NCI-H82 treated with DMSO at 0.1 percent for 48 hours (cell line): ENCODE measurements around the gene KCTD19.

Experiments used
- DNase-seq: peaks from one replicate; lab custom pipeline; 2025; ENCODE audit not compliant: unreplicated experiment; lab: John Stamatoyannopoulos, UW

Gene KCTD19

DNA sequence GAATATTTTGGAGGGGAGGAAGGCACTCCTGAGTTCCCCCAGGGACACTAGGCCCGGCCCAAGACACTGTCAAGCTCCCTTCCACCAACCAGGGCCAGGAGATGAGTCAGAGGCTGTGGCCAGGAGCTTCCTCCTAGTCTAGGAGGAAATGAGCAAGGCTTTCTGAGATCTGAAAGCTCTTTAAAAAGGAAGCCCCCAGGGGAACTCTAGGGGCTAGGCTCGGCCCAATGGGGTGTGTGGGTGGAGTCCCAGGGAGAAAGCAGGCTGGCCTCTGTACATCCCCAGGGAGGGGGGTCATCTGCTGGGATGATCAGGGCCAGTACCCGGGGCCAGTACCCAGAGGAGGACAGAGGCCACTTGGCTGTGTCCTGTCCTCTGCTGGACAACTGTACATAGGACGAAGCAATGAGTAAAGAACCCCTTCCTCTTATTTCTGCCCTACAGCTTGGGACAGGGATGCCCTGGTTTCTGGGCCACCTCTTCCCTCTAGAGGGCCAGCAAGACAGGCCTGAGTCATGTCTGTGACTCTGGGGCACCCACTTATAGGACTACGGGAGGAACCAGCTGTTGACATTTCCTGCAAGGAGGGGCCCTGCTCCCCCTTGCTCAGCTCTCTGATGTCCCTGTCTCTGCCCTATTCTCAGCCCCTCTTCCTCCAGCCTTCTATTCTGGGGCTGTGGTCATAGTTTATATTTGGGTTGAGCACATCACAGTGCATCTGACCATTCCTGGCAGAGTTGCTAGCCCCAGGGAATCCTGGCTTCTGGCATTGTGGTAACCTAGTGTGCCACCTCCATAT, 82.0 kb downstream of the KCTD19 start:
- no peak for DNase-seq

DNA sequence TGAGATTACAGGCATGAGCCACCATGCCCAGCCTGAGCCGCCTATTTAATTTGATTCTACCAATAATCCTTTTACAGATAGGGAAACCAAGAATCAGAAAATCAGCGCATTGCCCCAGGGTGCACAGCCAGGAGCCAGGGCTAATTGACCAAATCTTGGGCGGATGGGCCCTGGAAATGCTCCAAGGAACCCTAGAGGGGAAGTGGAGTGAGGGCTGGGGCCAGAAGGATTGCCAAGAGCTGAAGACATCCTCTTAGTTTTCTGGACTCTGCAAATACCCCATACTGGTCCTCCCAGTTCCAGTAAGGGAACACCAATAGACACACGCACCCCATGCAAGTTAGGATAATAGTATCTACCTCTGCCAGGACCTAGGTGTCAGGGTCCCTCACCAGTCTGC, 83.1 kb downstream of the KCTD19 start:
- no peak for DNase-seq

DNA sequence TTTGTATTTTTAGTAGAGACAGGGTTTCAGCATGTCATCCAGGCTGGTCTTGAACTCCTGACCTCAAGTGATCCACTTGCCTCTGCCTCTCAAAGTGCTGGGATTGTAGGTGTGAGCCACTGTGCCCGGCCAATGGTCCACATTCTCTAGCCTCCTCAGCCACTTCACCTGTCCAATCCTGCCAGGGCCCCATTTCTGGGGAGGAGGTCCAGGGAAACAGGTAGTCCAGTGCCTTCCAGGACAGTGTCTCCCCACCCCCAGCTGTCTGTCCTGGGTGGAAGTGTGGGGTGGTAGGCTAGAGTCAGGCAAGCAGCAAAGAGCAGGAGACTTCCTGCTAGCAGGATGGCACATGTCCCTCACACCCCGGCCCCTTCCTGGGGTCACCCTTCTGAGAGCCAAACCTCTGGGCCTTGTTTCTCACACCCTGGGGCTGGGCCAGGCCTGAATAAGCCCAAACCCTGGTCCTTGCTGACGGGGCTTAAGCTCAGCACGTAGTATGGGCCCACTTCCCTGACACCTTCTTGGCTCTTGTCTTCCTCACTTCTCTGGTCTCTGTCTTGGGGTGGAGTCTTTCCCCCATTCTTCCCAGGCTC, 84.3 kb downstream of the KCTD19 start:
- no peak for DNase-seq

DNA sequence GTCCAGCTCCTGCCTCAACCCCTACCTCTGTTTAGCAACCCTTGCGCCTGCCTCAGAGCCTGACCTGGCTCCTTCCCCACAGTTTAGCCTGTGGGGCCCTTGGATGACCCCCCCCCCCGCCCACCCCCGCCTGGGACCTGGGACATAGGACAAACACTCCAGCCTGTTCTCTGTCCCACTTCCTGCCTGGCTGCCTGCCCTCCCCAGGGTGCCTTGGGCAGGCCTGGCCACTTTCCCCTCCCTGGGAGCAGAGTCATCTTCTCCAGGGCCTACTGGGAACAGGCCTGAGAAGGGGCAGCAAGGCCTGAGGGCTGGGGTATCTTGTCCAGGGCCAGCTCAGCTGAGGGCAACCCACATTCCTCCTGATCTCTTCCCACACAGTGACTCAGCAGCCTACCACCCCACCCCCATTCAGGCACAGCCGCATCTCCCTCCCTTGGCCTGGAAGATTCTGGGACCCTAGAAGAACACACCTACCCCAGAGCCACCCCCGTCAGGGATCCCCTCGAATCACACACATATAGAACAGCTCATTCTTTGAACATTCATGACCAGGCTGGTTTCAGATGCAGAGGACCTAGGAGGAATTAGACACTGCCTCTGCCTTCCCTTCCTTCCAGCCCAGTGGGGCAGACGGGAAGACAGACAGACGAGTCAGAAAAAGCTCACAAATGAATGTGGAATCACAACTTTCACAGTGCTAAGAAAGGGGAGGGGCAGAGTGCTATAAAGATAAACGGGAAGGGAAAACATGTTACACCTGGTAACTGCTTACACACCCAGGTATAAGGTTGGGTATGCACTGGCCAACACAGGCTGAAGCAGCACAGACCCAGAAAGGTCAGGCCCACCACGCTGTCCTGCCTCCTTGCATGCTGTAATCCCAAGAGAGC, 85.3 kb downstream of the KCTD19 start:
- DNase-seq, result no peak

DNA sequence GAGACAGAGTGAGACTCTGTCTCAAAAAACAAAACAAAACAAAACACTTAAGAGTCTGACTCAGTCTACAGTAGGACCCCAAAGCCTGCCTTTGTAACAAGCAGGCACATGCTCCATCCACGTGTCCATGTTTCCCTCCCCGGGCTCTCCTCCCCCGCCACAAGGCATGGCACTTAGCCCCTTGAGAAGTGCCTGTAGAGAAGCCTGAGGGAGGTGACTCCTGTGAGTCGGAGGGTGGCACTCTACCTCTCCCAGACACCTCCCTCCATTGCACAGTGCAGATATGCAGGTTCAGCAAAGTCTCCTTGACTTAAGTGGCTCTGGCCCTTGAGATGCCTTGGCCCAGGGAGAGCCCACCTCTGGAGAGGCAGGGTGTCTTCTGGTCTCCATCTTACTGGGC, 86.0 kb downstream of the KCTD19 start:
- no peak for DNase-seq
